GM06990 (cell line): ENCODE results near the gene NECAB2.

Experiments used
- DNase-seq: peaks from one replicate; pipeline ENCODE4 v3.0.0-alpha.2; 2011; ENCODE audit not compliant: insufficient read length; ENCODE audit errors: extremely low read depth
- H3K27me3 ChIP-seq: replicated peaks from 2 replicates; pipeline ENCODE4 v1.6.0; 2011; ENCODE audit warnings: low read length; ENCODE audit not compliant: control insufficient read depth, insufficient read depth
- H3K36me3 ChIP-seq: 2 replicates; pipeline ENCODE4 v1.5.1; 2011; ENCODE audit warnings: low read length; ENCODE audit not compliant: control insufficient read depth, insufficient read depth
- H3K4me3 ChIP-seq: replicated peaks from 2 replicates; pipeline ENCODE4 v1.5.1; 2011; ENCODE audit warnings: low read depth, mild to moderate bottlenecking, control low read depth, low read length
- CTCF ChIP-seq: IDR thresholded peaks from 2 replicates; pipeline ENCODE4 v1.5.1; 2011; ENCODE audit warnings: low read length, control low read depth, mild to moderate bottlenecking, inconsistent platforms; ENCODE audit not compliant: insufficient read depth, poor library complexity, severe bottlenecking

NECAB2 gene

DNA sequence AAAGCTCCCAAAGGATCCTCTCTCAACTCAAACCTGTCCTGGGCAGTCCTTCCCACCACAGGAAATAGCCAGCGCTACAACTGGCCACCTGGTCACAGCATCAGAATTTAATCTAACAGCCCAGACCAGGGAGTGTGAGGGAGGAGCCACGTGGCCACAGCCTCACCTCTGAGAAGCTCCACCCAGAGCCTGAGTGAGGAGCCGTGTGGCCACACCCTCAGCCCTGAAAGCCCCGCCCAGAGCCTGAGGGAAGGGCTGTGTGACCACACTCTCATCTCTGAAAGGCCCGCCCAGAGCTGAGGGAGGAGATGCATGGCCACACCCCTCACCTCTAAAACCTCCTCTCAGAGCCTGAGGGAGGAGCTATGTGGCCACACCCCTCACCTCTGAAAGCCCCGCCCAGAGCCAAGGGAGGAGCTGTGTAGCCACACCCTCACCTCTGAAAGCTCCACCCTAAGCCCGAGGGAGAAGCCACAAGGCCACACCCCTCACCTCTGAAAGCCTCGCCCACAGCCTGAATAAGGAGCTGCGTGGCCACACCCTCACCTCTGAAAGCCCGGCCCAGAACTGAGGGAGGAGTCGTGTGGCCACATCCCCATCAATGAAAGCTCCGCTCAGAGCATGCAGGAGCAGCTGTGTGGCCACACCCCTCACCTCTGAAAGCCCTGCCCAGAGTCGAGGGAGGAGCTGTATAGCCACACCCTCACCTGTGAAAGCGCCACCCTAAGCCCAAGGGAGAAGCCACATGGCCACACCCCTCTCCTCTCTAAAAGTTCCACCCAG is 45.9 kb downstream of the NECAB2 start:
- peak; percentile 86 for DNase-seq
- no peaks in the 10 kb centered on the region; the same call in 1 of the 2 replicates for H3K27me3 ChIP-seq
- no peak overlapping the region for H3K4me3 ChIP-seq
- no peaks in the 10 kb centered on the region for H3K36me3 ChIP-seq
- no peak for TF ChIP-seq CTCF

GRCh38 chr16:84014570-84015327 is 46.7 kb downstream of the NECAB2 start:
- H3K4me3 ChIP-seq, result no peak overlapping the region
- TF ChIP-seq CTCF, result no peak
- H3K36me3 ChIP-seq, result no peaks in the 10 kb centered on the region
- no peaks in the 10 kb centered on the region for H3K27me3 ChIP-seq
- DNase-seq, result no peak

DNA sequence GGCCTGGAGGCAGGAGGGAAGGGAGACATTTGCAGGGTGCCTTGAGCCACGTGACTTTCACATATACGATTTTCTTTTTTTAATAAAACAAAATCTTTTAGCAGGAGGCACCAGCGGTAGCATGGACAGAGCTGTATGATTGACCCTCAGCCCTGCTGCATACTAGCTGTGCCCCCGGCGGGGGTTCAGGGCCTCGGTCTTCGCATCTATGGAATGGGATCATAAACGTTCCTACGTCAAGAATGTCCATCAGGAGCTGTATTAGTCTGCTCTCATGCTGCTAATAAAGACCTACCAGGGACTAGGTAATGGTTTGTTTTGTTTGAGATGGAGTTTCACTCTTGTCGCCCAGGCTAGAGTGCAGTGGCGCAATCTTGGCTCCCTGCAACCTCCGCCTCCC is 47.4 kb downstream of the NECAB2 start:
- DNase-seq, result no peak
- Histone ChIP-seq H3K4me3 (no peak overlapping the region), H3K27me3 (no peaks in the 10 kb centered on the region), H3K36me3 (no peaks in the 10 kb centered on the region)
- no peak for TF ChIP-seq CTCF

GRCh38 chr16:84016477-84016876 is 48.4 kb downstream of the NECAB2 start:
- Histone ChIP-seq H3K4me3 (no peak overlapping the region), H3K36me3 (no peaks in the 10 kb centered on the region), H3K27me3 (no peaks in the 10 kb centered on the region)
- TF ChIP-seq CTCF, result no peak
- no peak for DNase-seq

DNA sequence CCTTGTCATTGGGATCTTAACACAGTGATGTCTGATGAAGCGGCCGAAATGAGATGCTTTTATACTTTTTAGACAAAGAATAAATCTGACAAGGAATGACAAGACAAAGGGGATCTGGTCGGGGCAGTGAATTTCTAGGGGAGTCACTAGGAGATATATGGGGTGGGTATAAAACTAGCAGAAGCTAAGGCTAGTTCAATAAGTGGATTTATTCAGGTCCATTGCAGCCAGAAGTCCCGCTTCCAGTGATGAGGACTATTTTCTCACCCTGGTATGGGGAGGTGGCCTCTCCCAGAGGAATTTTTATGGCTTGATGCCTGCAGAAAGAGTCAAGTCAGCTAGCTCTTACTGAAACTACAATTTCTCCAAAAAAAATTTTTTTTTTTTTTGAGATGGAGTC is 50.7 kb downstream of the NECAB2 start:
- no peaks in the 10 kb centered on the region for H3K27me3 ChIP-seq
- no peak for DNase-seq
- TF ChIP-seq CTCF, result no peak
- no peaks in the 10 kb centered on the region for H3K36me3 ChIP-seq
- no peak overlapping the region for H3K4me3 ChIP-seq
